MM.1S (cell line): ENCODE data around the gene AXL.

ENCODE experiments used
- DNase-seq: peaks from one replicate; pipeline ENCODE4 v3.0.0-alpha.2; 2015
- H2AFZ ChIP-seq: fragments of 300-600 bp; sonication (generic); 2 replicates; pipeline ENCODE4 v1.6.0; 2016; ENCODE audit warnings: antibody characterized with exemption, low read length
- H3F3A ChIP-seq: fragments of 300-600 bp; sonication (generic); 2 replicates; pipeline ENCODE4 v1.6.1; 2016; ENCODE audit warnings: mild to moderate bottlenecking, antibody characterized with exemption, low read length, moderate library complexity, mixed read lengths; ENCODE audit not compliant: insufficient read depth
- H3K27ac ChIP-seq: fragments of 300-600 bp; sonication (generic); 2 replicates; pipeline ENCODE4 v1.5.1; 2016; ENCODE audit warnings: mild to moderate bottlenecking, low read length
- H3K27me3 ChIP-seq: fragments of 300-600 bp; sonication (generic); replicated peaks from 2 replicates; pipeline ENCODE4 v1.6.0; 2016; ENCODE audit warnings: low read length; ENCODE audit not compliant: insufficient read depth
- H3K36me3 ChIP-seq: fragments of 300-600 bp; sonication (generic); replicated peaks from 2 replicates; pipeline ENCODE4 v1.6.1; 2016; ENCODE audit warnings: mild to moderate bottlenecking, low read length, mixed read lengths; ENCODE audit not compliant: insufficient read depth
- H3K4me1 ChIP-seq: fragments of 300-600 bp; sonication (generic); 2 replicates; pipeline ENCODE4 v1.6.1; 2016; ENCODE audit warnings: low read length, mixed read lengths
- H3K4me2 ChIP-seq: fragments of 300-600 bp; sonication (generic); 2 replicates; pipeline ENCODE4 v1.6.0; 2016; ENCODE audit warnings: low read depth, low read length
- H3K4me3 ChIP-seq: fragments of 300-600 bp; sonication (generic); 2 replicates; pipeline ENCODE4 v1.5.1; 2016; ENCODE audit warnings: low read length, mixed read lengths
- H3K79me2 ChIP-seq: fragments of 300-600 bp; sonication (generic); 2 replicates; pipeline ENCODE4 v1.6.1; 2016; ENCODE audit warnings: mixed run types, low read length, mixed read lengths
- H3K9ac ChIP-seq: fragments of 300-600 bp; sonication (generic); 2 replicates; pipeline ENCODE4 v1.6.1; 2016; ENCODE audit warnings: low read length, mixed read lengths
- H3K9me2 ChIP-seq: fragments of 300-600 bp; sonication (generic); replicated peaks from 2 replicates; pipeline ENCODE4 v1.6.1; 2016; ENCODE audit warnings: mild to moderate bottlenecking, low read length, mixed read lengths; ENCODE audit not compliant: insufficient read depth
- H3K9me3 ChIP-seq: fragments of 300-600 bp; sonication (generic); replicated peaks from 2 replicates; pipeline ENCODE4 v1.6.1; 2016; ENCODE audit warnings: mild to moderate bottlenecking, low read length, mixed read lengths; ENCODE audit not compliant: insufficient read depth
- H4K20me1 ChIP-seq: fragments of 300-600 bp; sonication (generic); 2 replicates; pipeline ENCODE4 v1.6.1; 2016; ENCODE audit warnings: mild to moderate bottlenecking, low read length, moderate library complexity, mixed read lengths; ENCODE audit not compliant: insufficient read depth
- CTCF ChIP-seq: fragments of 300-600 bp; sonication (generic); IDR thresholded peaks from 2 replicates; pipeline ENCODE4 v1.5.1; 2016; ENCODE audit warnings: antibody characterized with exemption, low read length, mixed read lengths
- EZH2 ChIP-seq: fragments of 300-600 bp; sonication (generic); optimal IDR thresholded peaks from 2 replicates; pipeline ENCODE3; 2017; ENCODE audit warnings: low read depth, mild to moderate bottlenecking, antibody characterized with exemption, low read length, mixed read lengths
- EZH2phosphoT487 ChIP-seq: fragments of 300-600 bp; sonication (generic); IDR thresholded peaks from 2 replicates; pipeline ENCODE4 v1.6.1; 2018; ENCODE audit warnings: antibody characterized with exemption, low read length

Gene AXL

GRCh38 chr19:41269055-41269454, 50.0 kb downstream of the AXL start:
- Histone ChIP-seq H3K27me3 (no peaks in the 10 kb centered on the region), H3F3A (no peaks in the 10 kb centered on the region), H3K79me2 (peaks cover 91% of the 10 kb centered on the region), H3K4me2 (no peak overlapping the region), H3K9ac (no peak overlapping the region), H3K27ac (no peak overlapping the region), H3K9me3 (no peaks in the 10 kb centered on the region), H3K4me1 (peaks cover 10% of the 10 kb centered on the region; the same call in 1 of the 2 replicates), H4K20me1 (0 out of 2 replicates have a peak, but pooled peaks cover 2% of the 10 kb centered on the region), H3K36me3 (peaks cover 37% of the 10 kb centered on the region), H3K9me2 (no peaks in the 10 kb centered on the region), H3K4me3 (no peak overlapping the region), H2AFZ (no peak overlapping the region)
- TF ChIP-seq CTCF (no peak), EZH2phosphoT487 (no peak), EZH2 (no peak)
- DNase-seq = no peak

GRCh38 chr19:41269571-41269970, 50.5 kb downstream of the AXL start:
- H4K20me1 ChIP-seq = 0 out of 2 replicates have a peak, but pooled peaks cover 2% of the 10 kb centered on the region

GRCh38 chr19:41273076-41273475, 54.1 kb downstream of the AXL start:
- H3K9me3 ChIP-seq = no peaks in the 10 kb centered on the region
- H3K36me3 ChIP-seq = peaks cover 42% of the 10 kb centered on the region
- no peak overlapping the region for H3K9ac ChIP-seq
- H3K27ac ChIP-seq = no peak overlapping the region
- no peaks in the 10 kb centered on the region for H3K9me2 ChIP-seq
- no peaks in the 10 kb centered on the region for H3K4me1 ChIP-seq
- H3K27me3 ChIP-seq = no peaks in the 10 kb centered on the region
- peaks cover 68% of the 10 kb centered on the region for H3K79me2 ChIP-seq
- TF ChIP-seq EZH2phosphoT487 = no peak
- TF ChIP-seq EZH2 = no peak
- no peak overlapping the region for H2AFZ ChIP-seq
- no peak for DNase-seq
- no peaks in the 10 kb centered on the region for H3F3A ChIP-seq
- no peak overlapping the region for H3K4me2 ChIP-seq
- no peaks in the 10 kb centered on the region for H4K20me1 ChIP-seq
- no peak overlapping the region for H3K4me3 ChIP-seq

More at GRCh38 chr19:41269571-41269970, 50.5 kb downstream of the AXL start:
- Histone ChIP-seq H3K4me3 (no peak overlapping the region), H3K36me3 (peaks cover 42% of the 10 kb centered on the region), H2AFZ (no peak overlapping the region), H3K9me3 (no peaks in the 10 kb centered on the region), H3K27me3 (no peaks in the 10 kb centered on the region), H3K4me1 (peaks cover 10% of the 10 kb centered on the region; the same call in 1 of the 2 replicates), H3K27ac (no peak overlapping the region), H3F3A (no peaks in the 10 kb centered on the region), H3K79me2 (peaks cover 93% of the 10 kb centered on the region), H3K9me2 (no peaks in the 10 kb centered on the region), H3K9ac (no peak overlapping the region), H3K4me2 (no peak overlapping the region)
- no peak for DNase-seq
- no peak for TF ChIP-seq EZH2
- TF ChIP-seq EZH2phosphoT487 = no peak
- no peak for TF ChIP-seq CTCF

GRCh38 chr19:41274802-41275201, 55.8 kb downstream of the AXL start:
- TF ChIP-seq EZH2phosphoT487 (no peak), EZH2 (no peak), CTCF (no peak)
- Histone ChIP-seq H3K4me3 (no peak overlapping the region), H3K4me1 (no peaks in the 10 kb centered on the region), H2AFZ (no peak overlapping the region), H3K27me3 (no peaks in the 10 kb centered on the region), H3K9ac (no peak overlapping the region), H3K79me2 (peaks cover 55% of the 10 kb centered on the region), H3K4me2 (no peak overlapping the region), H4K20me1 (no peaks in the 10 kb centered on the region), H3K9me3 (no peaks in the 10 kb centered on the region), H3K36me3 (peaks cover 51% of the 10 kb centered on the region), H3F3A (no peaks in the 10 kb centered on the region), H3K27ac (no peak overlapping the region), H3K9me2 (no peaks in the 10 kb centered on the region)
- no peak for DNase-seq
